Left forelimb (tissue), 1 donor: Measurements from ENCODE around the gene JAKMIP3.

Source experiments
- DNase-seq: peaks from one replicate; pipeline ENCODE4 v3.0.0-alpha.2; 2018; ENCODE audit warnings: low spot score

Gene JAKMIP3

GRCh38 chr10:132043861-132044695 lies 21.7 kb upstream of the JAKMIP3 start:
- DNase-seq = no peak

GRCh38 chr10:132044803-132045202 lies 20.9 kb upstream of the JAKMIP3 start:
- no peak for DNase-seq

- DNase-seq = no peak
Observed at GRCh38 chr10:132045324-132045723, 20.4 kb upstream of the JAKMIP3 start.

GRCh38 chr10:132047575-132048293 lies 18.0 kb upstream of the JAKMIP3 start:
- no peak for DNase-seq

- DNase-seq = no peak
Observed at GRCh38 chr10:132048294-132048667, 17.5 kb upstream of the JAKMIP3 start.

GRCh38 chr10:132050191-132050590 lies 15.6 kb upstream of the JAKMIP3 start:
- no peak for DNase-seq

- no peak for DNase-seq
Observed at GRCh38 chr10:132052124-132052523, 13.6 kb upstream of the JAKMIP3 start.

- DNase-seq = no peak
Observed at GRCh38 chr10:132054564-132054963, 11.2 kb upstream of the JAKMIP3 start.

- no peak for DNase-seq
Observed at GRCh38 chr10:132055616-132056015, 10.1 kb upstream of the JAKMIP3 start.

- no peak for DNase-seq
Observed at GRCh38 chr10:132056663-132057062, 9.1 kb upstream of the JAKMIP3 start.

- no peak for DNase-seq
Observed at GRCh38 chr10:132057191-132057681, 8.5 kb upstream of the JAKMIP3 start.

GRCh38 chr10:132058111-132058745 lies 7.5 kb upstream of the JAKMIP3 start:
- no peak for DNase-seq

GRCh38 chr10:132058793-132059759 lies 6.7 kb upstream of the JAKMIP3 start:
- no peak for DNase-seq

- DNase-seq = no peak
Observed at GRCh38 chr10:132059760-132060508, 5.8 kb upstream of the JAKMIP3 start.

GRCh38 chr10:132061030-132061429 lies 4.7 kb upstream of the JAKMIP3 start:
- DNase-seq = no peak

- no peak for DNase-seq
Observed at GRCh38 chr10:132061465-132061864, 4.3 kb upstream of the JAKMIP3 start.

- DNase-seq = no peak
Observed at GRCh38 chr10:132062116-132062515, 3.6 kb upstream of the JAKMIP3 start.

GRCh38 chr10:132062641-132063390 lies 2.9 kb upstream of the JAKMIP3 start:
- no peak for DNase-seq

- DNase-seq = no peak
Observed at GRCh38 chr10:132063432-132063831, 2.3 kb upstream of the JAKMIP3 start.
